ENCODE results near the gene SMIM34. TPM values are rescaled to one million over a fixed set of nuclear protein-coding genes. Genes with fewer than 3 reads are reported as not detected.
A peak's percentile ranks its signal among the peaks of the same experiment; 100 is the strongest.
"Not testable (repeated sequence)": the region's sequence is repeated elsewhere in the genome, so short reads cannot be mapped to it uniquely, and the experiment has no call there.

Gene SMIM34
- total and polyA plus RNA-seq, 5 experiments from 2014 or later: not detected

DNA sequence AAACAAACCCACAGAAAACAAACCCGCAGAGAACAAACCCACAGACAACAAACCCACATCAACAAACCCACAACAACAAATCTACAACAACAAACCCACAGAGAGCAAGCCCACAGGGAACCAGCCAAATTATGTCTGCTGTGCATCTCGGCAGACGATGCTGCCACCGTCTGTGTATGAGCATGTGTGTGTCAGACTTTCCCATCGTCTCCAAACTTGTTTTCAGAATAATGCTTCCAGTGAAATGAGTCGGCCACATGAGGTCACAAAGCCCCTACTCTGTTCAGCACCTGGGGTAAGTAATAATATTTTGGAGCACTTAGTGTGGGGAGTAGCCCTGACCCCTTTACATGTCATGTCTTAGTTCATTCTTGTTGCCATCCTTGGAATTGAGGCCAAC lies 17.6 kb downstream of the SMIM34 start:
- ATAC-seq: peak in 1 of 2 donors; percentile 50
- POLR2A ChIA-PET: not testable (repeated sequence)

DNA sequence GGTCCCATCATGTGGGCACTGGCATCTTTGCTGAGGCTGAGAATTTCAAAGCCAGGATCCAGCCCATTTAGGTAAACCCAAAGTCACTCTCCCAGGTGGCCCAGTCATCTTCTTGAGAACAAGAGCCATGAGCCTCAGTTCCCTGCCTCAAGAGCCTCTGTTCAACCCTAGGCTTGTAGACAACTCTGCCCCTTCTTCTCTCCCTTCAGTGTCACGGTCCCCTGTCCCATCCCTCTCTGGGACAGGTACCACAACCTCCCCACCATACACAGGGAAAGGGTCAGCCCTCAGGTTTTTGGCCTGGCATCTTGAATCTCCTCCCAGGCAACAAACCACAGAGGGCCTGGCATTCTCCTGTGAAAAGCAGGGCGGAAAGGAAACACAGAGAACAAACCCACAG lies 18.1 kb downstream of the SMIM34 start:
- H3K27ac Mint-ChIP-seq, H3K9me3 Mint-ChIP-seq, H3K4me1 Mint-ChIP-seq, POLR2A ChIA-PET, ATAC-seq, DNase-seq, H3K36me3 Mint-ChIP-seq, H3K4me3 Mint-ChIP-seq, H3K27me3 Mint-ChIP-seq: not testable (repeated sequence)

More for the DNA sequence above, 17.6 kb downstream of the SMIM34 start:
- not testable (repeated sequence) for DNase-seq, H3K36me3 Mint-ChIP-seq, H3K27me3 Mint-ChIP-seq, H3K27ac Mint-ChIP-seq, H3K9me3 Mint-ChIP-seq, H3K4me3 Mint-ChIP-seq, H3K4me1 Mint-ChIP-seq

DNA sequence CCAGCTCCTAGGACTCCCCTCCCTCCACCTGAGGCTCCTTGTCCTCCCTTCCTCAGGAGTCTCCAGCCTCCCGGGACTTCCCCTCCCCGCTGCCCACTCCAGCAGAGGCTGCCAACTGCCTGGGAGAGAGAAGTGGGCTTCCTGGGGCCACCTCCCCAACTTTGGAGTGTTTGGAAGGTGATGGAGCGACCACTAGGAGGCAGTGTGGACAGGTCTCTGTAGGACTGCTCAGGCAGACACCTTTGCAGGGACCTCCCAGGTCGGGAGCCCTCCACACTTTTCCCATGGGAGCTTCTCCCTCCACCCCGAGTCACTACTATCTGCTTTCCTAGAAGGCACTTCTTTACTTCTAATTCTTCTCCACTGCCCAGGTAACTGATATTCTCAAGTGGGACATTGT lies 19.0 kb downstream of the SMIM34 start:
- H3K9me3 Mint-ChIP-seq, ATAC-seq, H3K36me3 Mint-ChIP-seq, H3K4me3 Mint-ChIP-seq, POLR2A ChIA-PET, H3K27me3 Mint-ChIP-seq, H3K4me1 Mint-ChIP-seq, DNase-seq, H3K27ac Mint-ChIP-seq: not testable (repeated sequence)

DNA sequence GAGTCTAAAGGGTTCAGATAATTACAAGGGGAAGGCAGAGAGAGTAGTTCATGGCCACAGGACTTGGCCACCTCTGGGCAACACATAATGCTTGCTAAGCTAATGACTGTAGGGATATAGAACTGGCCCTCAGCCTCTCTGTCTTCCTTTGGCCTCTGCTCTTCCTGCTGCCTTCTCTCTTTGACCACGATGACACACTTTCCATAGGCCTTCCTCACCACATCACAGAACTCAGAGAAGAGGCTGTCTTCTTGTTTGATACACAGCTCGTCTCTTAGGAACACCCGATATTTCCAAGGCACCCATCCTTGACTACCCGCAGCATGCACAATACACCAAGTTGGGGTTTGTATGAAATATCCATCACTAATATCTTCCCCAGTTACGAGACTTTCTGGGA lies 23.2 kb downstream of the SMIM34 start:
- H3K36me3 Mint-ChIP-seq, H3K4me1 Mint-ChIP-seq, H3K4me3 Mint-ChIP-seq, H3K27me3 Mint-ChIP-seq, DNase-seq, ATAC-seq, H3K9me3 Mint-ChIP-seq, H3K27ac Mint-ChIP-seq, POLR2A ChIA-PET: not testable (repeated sequence)

DNA sequence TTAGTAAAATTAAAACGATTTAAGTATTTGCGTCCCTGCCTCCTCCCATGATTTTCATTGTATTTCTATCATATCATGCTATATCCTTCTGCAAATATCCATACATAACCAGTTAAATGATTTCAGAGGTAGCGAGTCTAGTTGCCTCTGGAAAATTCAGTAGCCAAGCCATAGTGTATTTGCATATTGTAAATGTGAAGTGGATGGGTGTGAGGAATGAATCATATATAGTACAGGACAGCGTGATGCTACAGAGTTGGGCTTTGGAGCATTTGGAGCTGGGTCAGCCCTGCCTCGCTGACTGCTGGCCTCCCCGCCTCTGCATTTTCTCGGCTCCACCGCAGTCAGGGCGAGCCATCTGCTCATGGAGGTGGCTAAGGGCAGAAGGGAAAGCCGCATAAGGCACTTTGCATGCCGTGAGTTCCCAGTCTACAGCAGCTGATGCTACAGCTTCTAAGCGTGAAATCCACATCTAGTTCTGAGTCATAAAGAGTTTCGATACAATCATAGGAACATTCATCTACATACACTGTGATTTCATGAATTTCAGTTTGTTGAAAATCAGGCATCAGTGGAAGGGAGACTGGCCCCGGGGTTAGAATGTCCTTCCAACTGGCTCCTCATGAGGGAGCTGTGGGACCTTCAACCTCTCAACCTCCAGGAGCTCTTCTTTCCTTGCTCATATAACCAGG lies 39.9 kb downstream of the SMIM34 start:
- H3K27ac Mint-ChIP-seq, H3K9me3 Mint-ChIP-seq, ATAC-seq, DNase-seq, H3K36me3 Mint-ChIP-seq, H3K4me3 Mint-ChIP-seq, POLR2A ChIA-PET, H3K27me3 Mint-ChIP-seq, H3K4me1 Mint-ChIP-seq: not testable (repeated sequence)

DNA sequence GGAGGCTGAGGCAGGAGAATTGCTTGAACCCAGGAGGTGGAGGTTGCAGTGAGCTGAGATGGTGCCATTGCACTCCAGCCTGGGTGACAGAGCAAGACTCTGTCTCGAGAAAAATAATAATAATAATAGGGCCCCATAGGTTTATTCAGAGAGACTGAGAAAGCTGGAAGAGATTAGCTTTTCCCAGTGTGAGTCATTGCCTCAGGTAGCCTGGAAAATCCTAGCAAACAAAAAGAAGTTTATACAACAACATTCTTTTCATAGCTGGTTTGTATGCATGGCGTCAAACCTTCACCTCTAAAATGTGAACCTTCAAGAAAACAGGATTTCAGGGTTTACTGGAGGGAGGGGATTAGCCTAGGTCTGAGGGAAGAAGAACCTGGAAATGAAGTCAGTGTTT lies 40.6 kb downstream of the SMIM34 start:
- H3K4me3 Mint-ChIP-seq, H3K27me3 Mint-ChIP-seq, DNase-seq, ATAC-seq, H3K9me3 Mint-ChIP-seq, H3K27ac Mint-ChIP-seq, H3K4me1 Mint-ChIP-seq, POLR2A ChIA-PET, H3K36me3 Mint-ChIP-seq: not testable (repeated sequence)

DNA sequence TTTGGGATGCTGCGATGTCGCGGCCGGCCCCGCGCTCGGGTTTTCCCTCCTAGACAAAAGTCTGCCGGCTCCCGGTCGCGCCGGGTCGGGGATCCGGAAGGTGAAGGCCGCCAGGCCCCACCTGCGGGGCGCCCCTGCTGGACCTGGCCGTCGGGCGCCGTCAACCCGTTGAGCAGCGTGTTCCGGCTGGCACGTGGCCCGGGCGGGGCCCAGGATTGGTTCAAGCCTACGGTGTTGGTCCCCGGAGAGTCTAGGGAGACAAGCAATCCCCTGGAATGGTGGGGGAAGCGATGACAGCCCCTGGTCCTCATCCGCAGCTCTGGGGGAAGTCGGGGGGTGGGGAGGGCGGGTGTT lies 48.2 kb downstream of the SMIM34 start:
- POLR2A ChIA-PET: not testable (repeated sequence)
- peak; percentile 78 to 79 for ATAC-seq

DNA sequence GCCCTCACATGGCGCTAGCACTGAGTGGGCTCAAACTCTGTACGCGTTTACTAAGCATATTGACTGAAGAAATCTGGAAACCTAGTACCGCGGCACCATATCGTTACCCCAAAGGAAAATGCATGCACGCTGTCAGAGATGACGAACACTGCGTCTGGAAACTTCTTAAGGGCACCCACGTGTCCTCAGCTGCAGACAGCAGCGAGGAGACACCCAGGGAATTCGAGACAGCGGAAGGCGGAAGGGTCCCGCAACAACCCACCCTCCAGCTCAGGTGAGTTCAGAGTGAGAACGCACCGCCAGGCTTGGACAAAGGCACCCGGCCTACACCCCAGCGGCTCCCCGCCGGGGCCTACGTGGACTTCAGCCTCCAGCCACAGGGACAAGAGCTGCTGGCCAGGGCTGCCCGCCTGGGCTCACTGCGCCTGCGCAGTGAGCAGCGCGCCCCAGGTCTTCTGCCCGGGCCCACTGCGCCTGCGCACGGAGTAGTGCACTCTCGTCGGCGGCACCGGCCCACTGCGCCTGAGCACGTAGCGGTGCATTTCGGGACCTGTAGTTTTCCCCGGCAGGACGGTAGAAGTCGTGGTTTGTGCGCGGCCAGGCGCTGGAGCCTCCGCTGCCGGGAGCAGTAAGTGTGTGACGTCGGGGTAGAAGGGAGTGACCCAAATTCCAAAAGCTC lies 48.7 kb downstream of the SMIM34 start, which contains the start of gene SMIM11:
SMIM11 (plus strand) TSS at position 568 of the 679 bp plus-strand sequence. CDS start 3,998 bp downstream, outside the sequence.
- H3K36me3 Mint-ChIP-seq, DNase-seq, H3K27ac Mint-ChIP-seq, H3K4me3 Mint-ChIP-seq, H3K9me3 Mint-ChIP-seq, H3K27me3 Mint-ChIP-seq, H3K4me1 Mint-ChIP-seq, POLR2A ChIA-PET: not testable (repeated sequence)
- ATAC-seq: peak; percentile 94 to 97

More for the DNA sequence above, 48.2 kb downstream of the SMIM34 start:
- H3K36me3 Mint-ChIP-seq, H3K27ac Mint-ChIP-seq, H3K4me1 Mint-ChIP-seq, H3K9me3 Mint-ChIP-seq, H3K27me3 Mint-ChIP-seq, DNase-seq, H3K4me3 Mint-ChIP-seq: not testable (repeated sequence)

DNA sequence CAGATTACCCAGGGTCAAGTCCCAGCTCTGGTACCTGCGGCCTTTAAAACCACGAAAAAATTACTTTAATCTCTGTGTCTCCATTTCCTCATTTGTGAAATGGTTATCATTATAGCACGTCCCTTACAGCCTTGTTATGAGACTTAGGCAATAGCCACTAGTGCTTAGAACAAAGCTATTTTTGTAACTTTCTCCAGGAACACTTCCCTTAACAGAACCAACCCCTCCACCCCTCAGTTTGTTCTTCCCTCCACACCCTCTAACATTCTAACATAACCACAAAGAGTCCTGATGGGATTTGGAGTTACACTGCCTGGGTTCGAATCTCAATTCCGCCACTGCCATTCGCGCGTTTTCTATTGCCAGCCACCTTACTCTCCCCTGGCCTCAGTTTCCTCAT lies 49.3 kb downstream of the SMIM34 start:
- POLR2A ChIA-PET, H3K36me3 Mint-ChIP-seq, H3K27ac Mint-ChIP-seq, H3K27me3 Mint-ChIP-seq, ATAC-seq, DNase-seq, H3K4me1 Mint-ChIP-seq, H3K4me3 Mint-ChIP-seq, H3K9me3 Mint-ChIP-seq: not testable (repeated sequence)

DNA sequence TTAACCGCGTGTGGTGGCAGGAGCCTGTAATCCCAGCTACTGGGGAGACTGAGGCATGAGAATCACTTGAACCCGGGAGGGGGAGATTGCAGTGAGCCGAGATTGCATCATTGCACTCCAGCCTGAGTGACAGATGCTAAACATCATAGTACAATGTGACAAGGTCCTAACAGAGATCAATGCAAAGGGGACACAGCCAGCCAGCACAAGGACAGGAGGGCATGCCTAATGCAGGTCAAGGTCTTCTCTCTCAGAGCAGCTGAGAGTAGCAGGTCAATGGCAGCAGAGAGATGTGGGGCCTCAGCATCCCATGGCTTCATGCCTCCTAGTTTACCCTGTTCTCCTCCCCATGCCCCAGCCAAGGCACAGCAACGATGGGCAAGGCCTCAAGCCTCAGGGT lies 51.4 kb downstream of the SMIM34 start:
- Mint-ChIP-seq H3K36me3 (no peaks in the 10 kb centered on the region), H3K4me3 (no peak overlapping the region), H3K9me3 (no peaks in the 10 kb centered on the region), H3K27me3 (peaks cover 0 to 12% (median 10%) of the 10 kb centered on the region in 5 donors), H3K27ac (no peak overlapping the region), H3K4me1 (peaks cover 0 to 3% (median 0%) of the 10 kb centered on the region in 4 donors)
- POLR2A ChIA-PET: no interaction called here
- ATAC-seq (no peak), DNase-seq (no peak)

DNA sequence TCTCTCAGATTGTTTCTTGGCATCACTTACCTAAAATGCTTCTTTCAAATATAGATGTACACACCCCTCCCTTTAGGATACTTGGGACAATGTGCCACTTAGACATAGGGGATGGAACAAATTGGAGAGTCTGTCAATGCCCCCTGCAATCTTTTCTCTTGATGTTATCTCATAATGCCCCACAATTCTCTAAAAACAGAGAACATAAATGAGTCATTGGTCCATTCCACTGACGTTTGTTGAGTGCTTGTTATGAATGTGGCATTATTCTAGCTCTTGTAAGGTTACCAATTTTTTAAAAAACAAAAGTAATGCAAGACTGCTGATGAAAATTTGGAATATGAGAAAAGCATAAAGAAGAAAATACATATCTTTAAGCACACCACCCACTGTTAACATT lies 54.0 kb downstream of the SMIM34 start:
- DNase-seq: no peak
- H3K27ac Mint-ChIP-seq: no peak overlapping the region
- ATAC-seq: no peak
- H3K9me3 Mint-ChIP-seq: no peaks in the 10 kb centered on the region
- H3K27me3 Mint-ChIP-seq: peaks cover 0 to 12% (median 10%) of the 10 kb centered on the region in 5 donors
- peaks cover 0 to 3% (median 0%) of the 10 kb centered on the region in 4 donors for H3K4me1 Mint-ChIP-seq
- H3K4me3 Mint-ChIP-seq: no peak overlapping the region
- no peaks in the 10 kb centered on the region for H3K36me3 Mint-ChIP-seq
- POLR2A ChIA-PET: no interaction called here

Measured in naive thymus-derived CD8-positive, alpha-beta T cell (primary cell).